CD4-positive, alpha-beta T cell (primary cell): Measurements from ENCODE around the gene PITPNB. TPM values are rescaled to one million over a fixed set of nuclear protein-coding genes. Genes with fewer than 3 reads are reported as not detected.

Experiments
- ATAC-seq: fragments of 200-7000 bp; cut with Tn5 transposase; one replicate; pipeline ENCODE4 v1.10.0; 2022; ENCODE audit warnings: mild to moderate bottlenecking; ENCODE audit not compliant: poor library complexity
- CTCF ChIA-PET: fragments of 350-600 bp; sonication (Branson Sonifier 250); formaldehyde crosslinking; loops from one replicate; lab custom pipeline; 2021; ENCODE audit warnings: antibody characterized with exemption, inconsistent platforms; lab: Charles Lee
- POLR2A ChIA-PET: fragments of 350-600 bp; sonication (Branson Sonifier 250); formaldehyde crosslinking; loops from one replicate; lab custom pipeline; 2021; ENCODE audit warnings: antibody characterized with exemption, inconsistent platforms; lab: Charles Lee
- DNase-seq, 14 experiments: peaks; one replicate each; pipeline ENCODE4 v3.0.0-alpha.2; 2013 to 2020; ENCODE audit warnings: mixed read lengths in 2 of 14
- H3K27ac ChIP-seq, 2 donors: one replicate each; pipeline versions ENCODE4 v1.5.1 to v1.7.0; 2013; ENCODE audit warnings: low read length in 2 of 2, low read depth in 1 of 2, mild to moderate bottlenecking in 1 of 2
- H3K27me3 ChIP-seq, 2 experiments: 1 replicate in 1 of 2; 2 replicates in 1 of 2; pipeline versions ENCODE4 v1.6.1 to v1.7.0; 2013; ENCODE audit warnings: low read length in 2 of 2, control low read depth in 1 of 2, mild to moderate bottlenecking in 1 of 2, moderate library complexity in 1 of 2; ENCODE audit not compliant: insufficient read depth in 2 of 2, control insufficient read depth in 1 of 2
- H3K36me3 ChIP-seq: one replicate; pipeline ENCODE4 v1.6.1; 2013; ENCODE audit warnings: low read length, control low read depth; ENCODE audit not compliant: insufficient read depth
- H3K4me1 ChIP-seq: one replicate; pipeline ENCODE4 v1.6.1; 2013; ENCODE audit warnings: low read length, control low read depth; ENCODE audit not compliant: insufficient read depth
- H3K4me3 ChIP-seq: one replicate; pipeline ENCODE4 v1.5.1; 2013; ENCODE audit warnings: mild to moderate bottlenecking, low read length, moderate library complexity
- H3K9me3 ChIP-seq, 2 experiments: 1 replicate in 1 of 2; 2 replicates in 1 of 2; pipeline versions ENCODE4 v1.6.1 to v1.7.0; 2013; ENCODE audit warnings: low read length in 2 of 2, mild to moderate bottlenecking in 2 of 2, control low read depth in 1 of 2, moderate library complexity in 1 of 2; ENCODE audit not compliant: control insufficient read depth in 1 of 2, insufficient read depth in 1 of 2
- H3K27ac Mint-ChIP-seq: one replicate; pipeline ENCODE4 v1.8.0; 2020; ENCODE audit warnings: mixed read lengths
- H3K27me3 Mint-ChIP-seq: one replicate; pipeline ENCODE4 v1.8.0; 2021; ENCODE audit warnings: mixed read lengths
- H3K36me3 Mint-ChIP-seq: one replicate; pipeline ENCODE4 v1.8.0; 2021; ENCODE audit warnings: low read depth, mixed read lengths
- H3K4me1 Mint-ChIP-seq: one replicate; pipeline ENCODE4 v1.8.0; 2021; ENCODE audit warnings: low read depth, mixed read lengths
- H3K4me3 Mint-ChIP-seq: one replicate; pipeline ENCODE4 v1.8.0; 2020; ENCODE audit warnings: mild to moderate bottlenecking, mixed read lengths
- H3K9me3 Mint-ChIP-seq: one replicate; pipeline ENCODE4 v1.8.0; 2020; ENCODE audit warnings: mixed read lengths
- intact Hi-C, 2 experiments: fragments of 100-400 bp; cut with DNase I in 1 of 2; cut with micrococcal nuclease in 1 of 2; formaldehyde crosslinking; loops; one replicate each; pipeline versions ENCODE4 v1.15.1 to v1.9.0; 2023 to 2025; cut with DNase I, micrococcal nuclease
- total RNA-seq, 174 experiments: library from RNA in 2 of 174; stranded (reverse) in 2 of 174; gene quantifications; one replicate each; pipeline ENCODE4 v1.2.3 and lab custom pipeline; 2021 to 2026
- TF ChIP-seq, protein P1 (sequence below): fragments of 200-600 bp; IDR thresholded peaks from one replicate; pipeline ENCODE4 v1.8.0; 2022; ENCODE audit warnings: antibody characterized with exemption, mild to moderate bottlenecking

PITPNB gene
- total RNA-seq, 2 experiments from 2014 or later = 37.6 to 38.7 TPM

DNA sequence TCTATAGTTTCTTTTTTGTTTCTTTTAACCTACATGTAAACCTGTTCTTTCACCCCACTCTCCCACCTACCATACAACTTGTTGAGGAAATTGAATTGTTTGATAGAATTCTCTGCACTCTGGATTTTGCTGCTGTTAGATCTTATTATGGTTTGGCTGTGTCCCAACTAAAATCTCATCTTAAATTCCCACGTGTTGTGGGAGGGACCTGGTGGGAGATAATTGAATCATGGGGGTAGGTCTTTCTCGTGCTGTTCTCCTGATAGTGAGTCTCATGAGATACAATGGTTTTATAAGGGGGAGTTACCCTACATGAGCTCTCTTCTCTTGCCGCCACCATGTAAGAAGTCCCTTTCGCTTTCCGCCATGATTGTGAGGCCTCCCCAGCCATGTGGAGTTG, 15.0 kb upstream of the PITPNB start:
- ChIA-PET CTCF (no interaction called here), POLR2A (no interaction called here)
- intact Hi-C loops = no loop called here
- Mint-ChIP-seq H3K27ac (no peak overlapping the region), H3K4me1 (no peaks in the 10 kb centered on the region), H3K36me3 (peaks cover 15% of the 10 kb centered on the region), H3K4me3 (no peak overlapping the region), H3K9me3 (no peaks in the 10 kb centered on the region), H3K27me3 (no peaks in the 10 kb centered on the region)
- DNase-seq = no peak
- Histone ChIP-seq H3K27ac (no peak overlapping the region), H3K36me3 (no peaks in the 10 kb centered on the region), H3K27me3 (no peaks in the 10 kb centered on the region), H3K9me3 (no peaks in the 10 kb centered on the region), H3K4me3 (no peak overlapping the region), H3K4me1 (no peaks in the 10 kb centered on the region)
- TF ChIP-seq, protein P1, sequence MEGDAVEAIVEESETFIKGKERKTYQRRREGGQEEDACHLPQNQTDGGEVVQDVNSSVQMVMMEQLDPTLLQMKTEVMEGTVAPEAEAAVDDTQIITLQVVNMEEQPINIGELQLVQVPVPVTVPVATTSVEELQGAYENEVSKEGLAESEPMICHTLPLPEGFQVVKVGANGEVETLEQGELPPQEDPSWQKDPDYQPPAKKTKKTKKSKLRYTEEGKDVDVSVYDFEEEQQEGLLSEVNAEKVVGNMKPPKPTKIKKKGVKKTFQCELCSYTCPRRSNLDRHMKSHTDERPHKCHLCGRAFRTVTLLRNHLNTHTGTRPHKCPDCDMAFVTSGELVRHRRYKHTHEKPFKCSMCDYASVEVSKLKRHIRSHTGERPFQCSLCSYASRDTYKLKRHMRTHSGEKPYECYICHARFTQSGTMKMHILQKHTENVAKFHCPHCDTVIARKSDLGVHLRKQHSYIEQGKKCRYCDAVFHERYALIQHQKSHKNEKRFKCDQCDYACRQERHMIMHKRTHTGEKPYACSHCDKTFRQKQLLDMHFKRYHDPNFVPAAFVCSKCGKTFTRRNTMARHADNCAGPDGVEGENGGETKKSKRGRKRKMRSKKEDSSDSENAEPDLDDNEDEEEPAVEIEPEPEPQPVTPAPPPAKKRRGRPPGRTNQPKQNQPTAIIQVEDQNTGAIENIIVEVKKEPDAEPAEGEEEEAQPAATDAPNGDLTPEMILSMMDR = no peak
- no peak for ATAC-seq

DNA sequence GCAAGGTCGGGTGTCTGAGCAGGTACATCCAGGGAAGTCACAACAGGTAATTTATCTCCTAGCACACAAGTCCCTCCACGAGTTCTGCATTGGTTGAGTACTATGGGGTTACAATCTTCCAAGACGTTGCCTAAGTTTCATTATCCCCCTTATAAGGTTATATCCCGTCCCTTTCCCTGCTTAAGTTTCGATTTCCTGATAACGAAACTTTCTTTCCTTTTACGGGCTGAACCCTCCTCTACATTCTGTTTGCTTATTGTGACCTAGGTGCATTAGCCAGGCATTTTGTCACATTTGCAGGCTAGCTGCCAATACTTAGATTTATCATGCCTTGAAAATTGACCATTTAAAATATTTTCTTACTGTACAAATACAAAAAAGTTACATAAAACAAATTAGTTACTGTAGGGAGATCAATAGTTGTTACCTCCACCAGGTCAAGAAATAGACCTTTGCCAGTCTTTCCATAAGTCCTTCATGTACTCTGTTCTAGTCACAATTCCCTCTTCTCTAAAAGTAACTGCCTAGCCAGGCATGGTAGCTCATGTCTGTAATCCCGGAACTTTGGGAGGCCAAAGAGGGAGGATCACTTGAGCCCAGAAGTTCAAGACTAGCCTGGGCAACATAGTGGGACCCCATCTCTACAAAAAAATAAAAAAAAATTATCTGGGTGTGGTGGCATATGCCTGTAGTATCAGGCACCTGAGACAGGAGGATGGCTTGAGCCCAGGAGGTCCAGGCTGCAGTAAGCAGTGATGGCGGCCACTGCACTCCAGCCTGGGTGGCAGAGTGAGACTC, 14.3 kb upstream of the PITPNB start:
- CTCF ChIA-PET = no interaction called here
- ATAC-seq (no peak), DNase-seq (no peak)
- TF ChIP-seq, protein P1 = no peak
- intact Hi-C loops = no loop called here
- no peaks in the 10 kb centered on the region for H3K9me3 Mint-ChIP-seq
- POLR2A ChIA-PET = no interaction called here
- H3K27ac Mint-ChIP-seq = no peak overlapping the region
- Histone ChIP-seq H3K9me3 (no peaks in the 10 kb centered on the region), H3K4me3 (no peak overlapping the region), H3K4me1 (no peaks in the 10 kb centered on the region), H3K27ac (no peak overlapping the region), H3K27me3 (no peaks in the 10 kb centered on the region), H3K36me3 (no peaks in the 10 kb centered on the region)
- no peaks in the 10 kb centered on the region for H3K4me1 Mint-ChIP-seq
- no peak overlapping the region for H3K4me3 Mint-ChIP-seq
- H3K36me3 Mint-ChIP-seq = peaks cover 11% of the 10 kb centered on the region
- H3K27me3 Mint-ChIP-seq = no peaks in the 10 kb centered on the region

DNA sequence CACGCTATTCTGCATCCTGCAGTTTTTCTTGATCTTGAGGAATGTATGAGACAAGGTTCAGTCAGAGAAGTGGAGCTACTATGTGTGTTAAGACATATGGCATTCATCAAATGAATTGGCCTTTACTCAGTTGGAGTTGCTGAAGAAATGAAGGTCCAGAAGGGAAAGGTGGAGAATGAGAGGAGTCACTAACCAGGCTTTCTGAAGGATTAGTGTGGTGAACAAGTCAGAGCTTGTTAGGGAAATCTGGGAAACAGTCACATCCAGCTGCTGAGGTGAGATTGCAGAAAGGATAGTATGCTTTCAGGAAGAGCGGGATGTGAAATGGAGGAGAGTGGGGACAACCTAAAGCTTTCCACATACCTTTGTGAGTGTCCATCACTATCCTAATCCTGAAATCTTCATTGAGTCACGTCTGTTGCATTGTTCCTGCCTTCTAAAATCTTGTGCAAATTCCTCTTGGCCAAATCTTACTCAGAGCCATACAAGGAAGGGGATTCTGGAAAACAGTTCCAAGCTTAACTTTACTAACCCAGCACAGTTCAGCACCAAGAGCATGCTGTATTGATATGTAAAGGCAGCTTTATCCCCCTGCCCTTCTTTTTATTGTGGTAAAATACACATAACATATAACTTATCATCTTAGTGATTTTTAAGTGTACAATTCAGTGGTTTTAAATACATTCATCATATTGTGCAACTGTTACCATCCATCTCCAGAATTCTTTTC, 11.4 kb upstream of the PITPNB start:
- H3K4me1 ChIP-seq = no peaks in the 10 kb centered on the region
- H3K9me3 ChIP-seq = no peaks in the 10 kb centered on the region
- ChIA-PET CTCF (no interaction called here), POLR2A (interaction anchor here (2.2 kb wide), 1 partner anchor 11 kb away, joined by 11 read pairs; the partner anchor contains the start of gene PITPNB)
- no peaks in the 10 kb centered on the region for H3K36me3 ChIP-seq
- no peak overlapping the region for H3K4me3 ChIP-seq
- H3K27me3 ChIP-seq = no peaks in the 10 kb centered on the region
- intact Hi-C loops = no loop called here
- no peak overlapping the region for H3K27ac ChIP-seq
- no peak for DNase-seq
- no peak overlapping the region for H3K27ac Mint-ChIP-seq
- no peaks in the 10 kb centered on the region for H3K27me3 Mint-ChIP-seq
- H3K4me1 Mint-ChIP-seq = peaks cover 9% of the 10 kb centered on the region
- TF ChIP-seq, protein P1 = no peak
- no peak for ATAC-seq
- peaks cover 14% of the 10 kb centered on the region for H3K36me3 Mint-ChIP-seq
- H3K9me3 Mint-ChIP-seq = no peaks in the 10 kb centered on the region
- H3K4me3 Mint-ChIP-seq = no peak overlapping the region
